GM06990 (cell line): ENCODE data around the gene LDB2.

Experiments used
- DNase-seq: peaks from one replicate; pipeline ENCODE4 v3.0.0-alpha.2; 2011; ENCODE audit not compliant: insufficient read length; ENCODE audit errors: extremely low read depth
- H3K27me3 ChIP-seq: replicated peaks from 2 replicates; pipeline ENCODE4 v1.6.0; 2011; ENCODE audit warnings: low read length; ENCODE audit not compliant: control insufficient read depth, insufficient read depth
- H3K36me3 ChIP-seq: 2 replicates; pipeline ENCODE4 v1.5.1; 2011; ENCODE audit warnings: low read length; ENCODE audit not compliant: control insufficient read depth, insufficient read depth
- H3K4me3 ChIP-seq: replicated peaks from 2 replicates; pipeline ENCODE4 v1.5.1; 2011; ENCODE audit warnings: low read depth, mild to moderate bottlenecking, control low read depth, low read length
- TF ChIP-seq, protein P1 (sequence below): IDR thresholded peaks from 2 replicates; pipeline ENCODE4 v1.5.1; 2011; ENCODE audit warnings: low read length, control low read depth, mild to moderate bottlenecking, inconsistent platforms; ENCODE audit not compliant: insufficient read depth, poor library complexity, severe bottlenecking

The LDB2 gene

DNA sequence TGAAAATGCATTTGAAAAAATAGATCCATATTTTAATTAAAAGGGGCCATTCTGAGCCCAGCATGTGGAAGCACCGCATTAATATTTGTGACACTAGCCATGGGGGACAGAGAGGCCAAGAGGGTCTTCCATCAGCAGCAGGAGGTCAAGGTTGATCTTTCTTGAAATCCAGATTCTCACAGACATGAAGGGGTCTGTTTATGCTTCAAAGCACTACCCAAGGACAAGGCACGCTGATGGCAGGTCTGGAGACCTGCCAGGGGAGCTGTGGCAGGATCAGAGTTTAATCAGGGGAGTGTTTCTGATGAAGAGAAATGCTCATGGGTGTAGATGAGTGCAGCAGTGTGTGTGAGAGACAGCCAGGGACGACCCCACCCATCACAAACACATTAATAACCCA is 243.3 kb downstream of the LDB2 start:
- DNase-seq, result no peak
- no peaks in the 10 kb centered on the region for H3K36me3 ChIP-seq
- H3K27me3 ChIP-seq, result no peaks in the 10 kb centered on the region
- H3K4me3 ChIP-seq, result no peak overlapping the region
- TF ChIP-seq, protein P1, sequence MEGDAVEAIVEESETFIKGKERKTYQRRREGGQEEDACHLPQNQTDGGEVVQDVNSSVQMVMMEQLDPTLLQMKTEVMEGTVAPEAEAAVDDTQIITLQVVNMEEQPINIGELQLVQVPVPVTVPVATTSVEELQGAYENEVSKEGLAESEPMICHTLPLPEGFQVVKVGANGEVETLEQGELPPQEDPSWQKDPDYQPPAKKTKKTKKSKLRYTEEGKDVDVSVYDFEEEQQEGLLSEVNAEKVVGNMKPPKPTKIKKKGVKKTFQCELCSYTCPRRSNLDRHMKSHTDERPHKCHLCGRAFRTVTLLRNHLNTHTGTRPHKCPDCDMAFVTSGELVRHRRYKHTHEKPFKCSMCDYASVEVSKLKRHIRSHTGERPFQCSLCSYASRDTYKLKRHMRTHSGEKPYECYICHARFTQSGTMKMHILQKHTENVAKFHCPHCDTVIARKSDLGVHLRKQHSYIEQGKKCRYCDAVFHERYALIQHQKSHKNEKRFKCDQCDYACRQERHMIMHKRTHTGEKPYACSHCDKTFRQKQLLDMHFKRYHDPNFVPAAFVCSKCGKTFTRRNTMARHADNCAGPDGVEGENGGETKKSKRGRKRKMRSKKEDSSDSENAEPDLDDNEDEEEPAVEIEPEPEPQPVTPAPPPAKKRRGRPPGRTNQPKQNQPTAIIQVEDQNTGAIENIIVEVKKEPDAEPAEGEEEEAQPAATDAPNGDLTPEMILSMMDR, result no peak

DNA sequence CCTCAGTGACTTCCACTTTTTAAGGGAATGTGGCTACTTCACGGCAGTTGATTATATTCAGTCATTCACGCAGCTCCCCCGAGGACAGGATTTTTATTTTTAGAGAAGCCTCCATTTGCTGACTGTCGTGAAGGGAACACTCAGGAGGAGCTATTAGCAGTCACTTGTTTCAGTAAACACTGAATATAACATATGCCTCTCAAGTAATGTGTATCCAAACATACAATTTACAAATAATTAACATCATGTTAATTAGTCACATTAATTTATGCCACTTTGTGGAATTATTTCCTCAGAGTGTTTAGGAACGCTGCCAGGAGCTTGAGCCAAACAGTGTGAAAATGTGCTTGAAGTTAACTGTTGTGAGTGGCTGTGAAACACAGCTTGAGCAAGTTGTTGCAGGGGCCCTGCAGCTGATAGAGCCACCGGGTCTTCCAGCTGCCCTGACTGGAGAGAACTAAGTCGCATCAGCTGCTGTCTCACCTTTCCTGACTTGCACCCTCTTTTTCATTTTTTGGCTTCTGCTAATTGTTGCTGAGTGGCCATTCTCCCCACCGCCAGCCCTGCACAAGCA is 245.6 kb downstream of the LDB2 start:
- no peaks in the 10 kb centered on the region for H3K27me3 ChIP-seq
- no peak overlapping the region for H3K4me3 ChIP-seq
- TF ChIP-seq, protein P1, result no peak

DNA sequence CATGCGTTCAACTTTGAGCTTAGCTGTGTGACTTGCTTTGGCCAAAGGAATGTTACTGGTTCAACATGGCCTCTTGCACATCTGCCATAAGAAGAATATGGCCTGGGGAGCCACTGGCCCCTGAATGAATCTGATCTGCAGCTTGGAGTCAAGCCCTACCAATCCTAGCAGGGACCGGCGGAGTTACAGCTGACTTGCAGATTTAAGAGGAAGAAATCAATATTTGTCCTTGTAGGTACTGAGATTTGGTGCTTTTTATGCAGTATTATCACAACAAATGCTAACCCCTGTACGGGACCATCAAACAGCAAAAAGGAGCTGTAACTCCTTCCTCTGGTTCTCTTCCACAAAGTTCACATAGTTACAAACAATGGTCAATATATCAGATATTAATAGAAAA is 252.0 kb downstream of the LDB2 start:
- Histone ChIP-seq H3K4me3 (no peak overlapping the region), H3K36me3 (no peaks in the 10 kb centered on the region), H3K27me3 (no peaks in the 10 kb centered on the region)
- no peak for DNase-seq
- TF ChIP-seq, protein P1, result no peak

More for the DNA sequence above, 245.6 kb downstream of the LDB2 start:
- DNase-seq, result no peak
- H3K36me3 ChIP-seq, result no peaks in the 10 kb centered on the region

DNA sequence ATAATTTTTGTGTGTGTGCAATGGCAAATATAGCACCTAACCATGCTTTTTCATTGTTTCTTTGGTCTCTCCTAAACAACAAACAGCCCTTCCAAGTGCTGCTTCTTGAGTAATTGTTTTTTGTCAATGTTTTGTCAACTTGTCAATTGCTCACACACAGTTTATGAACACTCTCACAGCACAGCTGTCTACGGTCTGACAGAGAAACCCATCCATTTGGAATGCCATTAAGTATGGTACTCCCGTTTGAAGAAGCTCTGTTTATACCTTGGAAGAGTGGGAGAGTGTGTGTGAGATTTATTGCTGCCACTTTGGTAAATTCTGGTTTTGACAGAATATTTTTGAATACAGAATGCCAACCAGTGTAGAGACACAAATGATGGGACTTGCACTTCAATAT is 254.6 kb downstream of the LDB2 start:
- Histone ChIP-seq H3K36me3 (no peaks in the 10 kb centered on the region), H3K27me3 (no peaks in the 10 kb centered on the region), H3K4me3 (no peak overlapping the region)
- TF ChIP-seq, protein P1, result no peak
- DNase-seq, result no peak

DNA sequence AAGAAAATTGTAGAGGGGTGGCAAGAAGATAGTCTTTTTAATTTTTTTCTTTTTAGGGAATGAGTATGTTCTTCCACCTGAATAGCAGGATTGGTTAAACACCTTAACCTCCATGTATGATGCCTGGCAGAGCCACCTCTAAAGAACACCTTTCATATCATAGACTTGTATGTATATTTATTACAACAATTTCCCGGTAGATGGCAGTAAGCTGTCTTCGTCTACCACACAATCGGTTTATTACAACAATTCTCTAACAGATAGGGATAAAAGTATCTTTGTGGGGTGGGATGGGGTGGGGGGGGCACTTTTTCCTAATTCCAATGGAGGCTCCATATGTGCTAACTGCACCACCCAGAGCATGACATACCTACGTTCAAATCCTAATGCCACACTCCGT is 255.5 kb downstream of the LDB2 start:
- H3K4me3 ChIP-seq, result no peak overlapping the region
- H3K27me3 ChIP-seq, result no peaks in the 10 kb centered on the region
- no peak for DNase-seq
- no peaks in the 10 kb centered on the region for H3K36me3 ChIP-seq
- TF ChIP-seq, protein P1, result peak; percentile 10

DNA sequence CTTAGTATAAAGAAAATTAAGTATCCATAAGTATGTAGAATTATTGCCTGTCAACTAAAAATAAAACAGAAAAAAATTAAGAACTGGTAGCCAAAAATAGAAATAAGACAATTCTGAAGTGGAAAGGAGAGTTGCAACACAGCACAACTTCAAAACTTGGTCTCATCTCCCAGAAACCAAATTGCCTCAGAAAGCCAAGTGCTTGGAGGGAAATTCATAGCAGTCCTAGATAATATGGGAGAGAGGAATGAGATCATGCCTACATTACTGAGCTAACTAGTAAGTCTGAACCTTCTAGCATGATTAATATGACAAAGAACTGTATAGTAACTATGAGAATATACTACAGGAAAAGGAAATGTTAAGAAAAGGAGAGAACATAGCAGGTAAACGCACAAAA is 256.5 kb downstream of the LDB2 start:
- TF ChIP-seq, protein P1, result no peak
- DNase-seq, result no peak

More for the DNA sequence above, 256.5 kb downstream of the LDB2 start:
- Histone ChIP-seq H3K27me3 (no peaks in the 10 kb centered on the region), H3K36me3 (no peaks in the 10 kb centered on the region), H3K4me3 (no peak overlapping the region)
